GM12865 (cell line): ENCODE data around the gene UBL3.
A peak's percentile ranks its signal among the peaks of the same experiment; 100 is the strongest.

Source experiments
- DNase-seq: peaks from one replicate; pipeline ENCODE4 v3.0.0; 2010; ENCODE audit warnings: low read depth
- H3K4me3 ChIP-seq: 2 replicates; pipeline ENCODE4 v1.5.1; 2011; ENCODE audit warnings: mild to moderate bottlenecking, low read depth, low read length, control low read depth
- TF ChIP-seq, protein P1 (sequence below): IDR thresholded peaks from 2 replicates; pipeline ENCODE4 v1.5.1; 2011; ENCODE audit warnings: low read length, control low read depth, low read depth, inconsistent platforms; ENCODE audit not compliant: insufficient read depth; ENCODE audit errors: missing control alignments

Gene UBL3

DNA sequence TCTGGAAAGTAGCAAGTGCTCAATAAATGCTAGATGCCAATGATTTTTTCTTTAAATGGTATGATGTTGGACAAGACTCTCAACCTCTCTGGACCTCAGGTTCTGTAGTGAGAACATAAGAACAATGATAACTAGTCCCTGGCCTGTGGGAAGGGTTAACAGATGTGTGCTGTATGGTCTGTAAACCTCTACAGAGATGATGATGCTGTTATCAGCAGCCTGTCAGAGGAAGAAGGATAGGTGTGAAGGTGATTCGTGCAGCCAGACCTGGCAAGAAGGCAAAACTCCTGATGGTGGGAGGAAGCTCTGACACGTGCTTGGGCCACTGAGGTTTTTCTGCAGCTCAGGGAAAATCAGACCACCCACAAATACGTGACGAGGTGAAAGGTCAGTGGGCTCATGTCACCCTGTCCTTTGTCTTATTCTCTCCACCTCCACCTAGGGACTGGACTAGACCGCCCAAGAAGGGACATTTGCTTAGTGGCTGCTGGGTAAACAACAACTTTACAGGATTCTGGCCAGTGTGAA, 36.7 kb upstream of the UBL3 start:
- no peak for DNase-seq
- H3K4me3 ChIP-seq: no peak overlapping the region
- TF ChIP-seq, protein P1, sequence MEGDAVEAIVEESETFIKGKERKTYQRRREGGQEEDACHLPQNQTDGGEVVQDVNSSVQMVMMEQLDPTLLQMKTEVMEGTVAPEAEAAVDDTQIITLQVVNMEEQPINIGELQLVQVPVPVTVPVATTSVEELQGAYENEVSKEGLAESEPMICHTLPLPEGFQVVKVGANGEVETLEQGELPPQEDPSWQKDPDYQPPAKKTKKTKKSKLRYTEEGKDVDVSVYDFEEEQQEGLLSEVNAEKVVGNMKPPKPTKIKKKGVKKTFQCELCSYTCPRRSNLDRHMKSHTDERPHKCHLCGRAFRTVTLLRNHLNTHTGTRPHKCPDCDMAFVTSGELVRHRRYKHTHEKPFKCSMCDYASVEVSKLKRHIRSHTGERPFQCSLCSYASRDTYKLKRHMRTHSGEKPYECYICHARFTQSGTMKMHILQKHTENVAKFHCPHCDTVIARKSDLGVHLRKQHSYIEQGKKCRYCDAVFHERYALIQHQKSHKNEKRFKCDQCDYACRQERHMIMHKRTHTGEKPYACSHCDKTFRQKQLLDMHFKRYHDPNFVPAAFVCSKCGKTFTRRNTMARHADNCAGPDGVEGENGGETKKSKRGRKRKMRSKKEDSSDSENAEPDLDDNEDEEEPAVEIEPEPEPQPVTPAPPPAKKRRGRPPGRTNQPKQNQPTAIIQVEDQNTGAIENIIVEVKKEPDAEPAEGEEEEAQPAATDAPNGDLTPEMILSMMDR: no peak

DNA sequence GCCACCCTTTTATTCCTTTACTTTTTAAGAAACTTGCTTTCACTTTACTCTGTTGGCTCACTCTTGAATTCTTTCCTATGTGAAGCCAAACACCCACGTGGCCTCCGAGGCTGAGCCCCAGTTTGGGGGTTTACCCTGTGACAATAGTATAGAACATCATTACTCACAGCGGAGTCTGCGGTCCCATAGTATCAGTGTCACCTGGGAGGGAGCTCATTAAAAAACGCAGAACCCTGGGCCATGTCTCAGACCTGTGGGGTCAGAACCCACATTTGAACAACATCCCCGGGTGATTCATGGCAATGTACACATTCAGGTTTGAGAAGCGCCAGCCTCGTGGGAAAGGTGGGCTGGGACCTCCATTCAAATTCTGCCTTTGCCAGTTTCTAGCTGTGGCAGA, 36.0 kb upstream of the UBL3 start:
- TF ChIP-seq, protein P1: no peak
- DNase-seq: no peak
- H3K4me3 ChIP-seq: no peak overlapping the region

- DNase-seq: no peak
- TF ChIP-seq, protein P1: no peak
- H3K4me3 ChIP-seq: no peak overlapping the region
Observed at GRCh38 chr13:29885989-29886388, 35.6 kb upstream of the UBL3 start.

GRCh38 chr13:29884671-29885430, 34.4 kb upstream of the UBL3 start:
- DNase-seq: peak; percentile 11
- TF ChIP-seq, protein P1: no peak
- no peak overlapping the region for H3K4me3 ChIP-seq

- H3K4me3 ChIP-seq: no peak overlapping the region
- no peak for DNase-seq
- TF ChIP-seq, protein P1: no peak
Observed at GRCh38 chr13:29883941-29884518, 33.6 kb upstream of the UBL3 start.

DNA sequence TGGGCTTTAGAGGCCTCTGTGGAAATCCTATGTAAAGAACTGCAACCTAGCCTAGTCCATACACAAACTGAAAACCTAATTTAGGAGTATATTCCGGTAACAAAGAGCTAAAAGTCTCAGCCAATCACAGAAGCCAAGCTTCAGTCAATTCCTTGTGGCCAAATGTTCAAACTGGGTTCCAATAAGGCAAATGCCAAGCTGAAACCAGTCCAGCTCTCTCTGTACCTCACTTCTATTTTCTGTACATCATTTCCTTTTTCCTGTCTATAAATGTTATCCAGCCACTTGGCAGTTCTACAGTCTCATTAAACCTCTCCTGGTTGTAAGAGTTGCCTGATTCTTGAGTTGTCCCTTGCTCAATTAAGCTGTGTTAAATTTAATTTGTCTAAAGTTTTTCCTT, 31.7 kb upstream of the UBL3 start:
- TF ChIP-seq, protein P1: no peak
- no peak for DNase-seq
- H3K4me3 ChIP-seq: no peak overlapping the region
